Activated naive CD4-positive, alpha-beta T cell treated with anti-CD3 and anti-CD28 coated beads, Interleukin-2, amount 10 ng/mL, durations not matched to agents 7 days and 5 days (primary cell): ENCODE measurements around the gene PUM2.

Experiments
- CTCF ChIA-PET: fragments of 350-600 bp; sonication (Branson Sonifier 250); formaldehyde crosslinking; loops from one replicate; lab custom pipeline; 2021; ENCODE audit warnings: antibody characterized with exemption; lab: Charles Lee
- DNase-seq: peaks from one replicate; pipeline ENCODE4 v3.0.0-alpha.2; 2020
- H3K27ac Mint-ChIP-seq: one replicate; pipeline ENCODE4 v1.8.0; 2021; ENCODE audit warnings: mild to moderate bottlenecking, moderate library complexity, mixed read lengths
- H3K27me3 Mint-ChIP-seq: one replicate; pipeline ENCODE4 v1.8.0; 2021; ENCODE audit warnings: mild to moderate bottlenecking, mixed read lengths
- H3K36me3 Mint-ChIP-seq: one replicate; pipeline ENCODE4 v1.8.0; 2021; ENCODE audit warnings: mixed read lengths
- H3K4me1 Mint-ChIP-seq: one replicate; pipeline ENCODE4 v1.8.0; 2021; ENCODE audit warnings: mixed read lengths
- H3K4me3 Mint-ChIP-seq: one replicate; pipeline ENCODE4 v1.8.0; 2021; ENCODE audit warnings: mild to moderate bottlenecking, moderate library complexity, mixed read lengths
- H3K9me3 Mint-ChIP-seq: one replicate; pipeline ENCODE4 v1.8.0; 2021; ENCODE audit warnings: mixed read lengths

PUM2 gene

GRCh38 chr2:20350753-20351554 is at the start of gene PUM2:
TSS of gene PUM2 (minus strand) at chr2:20350844. CDS start at chr2:20327360, 23,484 bp downstream.
- no peak within 1 kb of the TSS for H3K4me3 Mint-ChIP-seq
- H3K9me3 Mint-ChIP-seq = no peaks in the 10 kb centered on the region
- no peaks in the 10 kb centered on the region for H3K27me3 Mint-ChIP-seq
- H3K27ac Mint-ChIP-seq = no peak within 1 kb of the TSS
- H3K36me3 Mint-ChIP-seq = peaks cover 26% of the 10 kb centered on the region
- peaks cover 33% of the 10 kb centered on the region for H3K4me1 Mint-ChIP-seq
- CTCF ChIA-PET = interaction anchor here (0.9 to 1.8 kb wide), 5 partner anchors 9 to 93 kb away, joined by 3 to 5 read pairs (median 4); no protein-coding TSS in a partner anchor
- peak; percentile 95 for DNase-seq

- Mint-ChIP-seq H3K4me1 (no peaks in the 10 kb centered on the region), H3K27me3 (peaks cover 46% of the 10 kb centered on the region), H3K9me3 (no peaks in the 10 kb centered on the region), H3K4me3 (no peak overlapping the region), H3K27ac (no peak overlapping the region), H3K36me3 (no peaks in the 10 kb centered on the region)
- no peak for DNase-seq
- CTCF ChIA-PET = interaction anchor here (0.8 to 7.5 kb wide), 2 partner anchors 11 to 24 kb away, joined by 3 to 38 read pairs; no protein-coding TSS in a partner anchor
These were observed 49.7 kb upstream of the PUM2 start for GRCh38 chr2:20400306-20400705.

GRCh38 chr2:20398956-20399567 is 48.4 kb upstream of the PUM2 start:
- H3K36me3 Mint-ChIP-seq = no peaks in the 10 kb centered on the region
- H3K27ac Mint-ChIP-seq = no peak overlapping the region
- H3K9me3 Mint-ChIP-seq = no peaks in the 10 kb centered on the region
- CTCF ChIA-PET = interaction anchor here (7.5 kb wide), 1 partner anchor 12 kb away, joined by 38 read pairs; no protein-coding TSS in a partner anchor
- peaks cover 41% of the 10 kb centered on the region for H3K27me3 Mint-ChIP-seq
- no peak overlapping the region for H3K4me3 Mint-ChIP-seq
- DNase-seq = no peak
- no peaks in the 10 kb centered on the region for H3K4me1 Mint-ChIP-seq

GRCh38 chr2:20397811-20398447 is 47.3 kb upstream of the PUM2 start:
- H3K4me1 Mint-ChIP-seq = no peaks in the 10 kb centered on the region
- H3K9me3 Mint-ChIP-seq = no peaks in the 10 kb centered on the region
- H3K36me3 Mint-ChIP-seq = no peaks in the 10 kb centered on the region
- H3K4me3 Mint-ChIP-seq = no peak overlapping the region
- CTCF ChIA-PET = interaction anchor here (0.9 to 7.5 kb wide), 3 partner anchors 9 to 43 kb away, joined by 5 to 38 read pairs (median 6); no protein-coding TSS in a partner anchor
- no peak overlapping the region for H3K27ac Mint-ChIP-seq
- no peak for DNase-seq
- H3K27me3 Mint-ChIP-seq = peaks cover 41% of the 10 kb centered on the region

GRCh38 chr2:20396356-20397000 is 45.8 kb upstream of the PUM2 start:
- CTCF ChIA-PET = interaction anchor here (0.8 to 7.5 kb wide), 4 partner anchors 15 to 246 kb away, joined by 3 to 38 read pairs (median 4); no protein-coding TSS in a partner anchor
- H3K27me3 Mint-ChIP-seq = peaks cover 51% of the 10 kb centered on the region
- no peaks in the 10 kb centered on the region for H3K4me1 Mint-ChIP-seq
- H3K4me3 Mint-ChIP-seq = no peak overlapping the region
- H3K27ac Mint-ChIP-seq = no peak overlapping the region
- DNase-seq = no peak
- H3K36me3 Mint-ChIP-seq = no peaks in the 10 kb centered on the region
- no peaks in the 10 kb centered on the region for H3K9me3 Mint-ChIP-seq

- Mint-ChIP-seq H3K4me3 (no peak overlapping the region), H3K9me3 (no peaks in the 10 kb centered on the region), H3K27me3 (peaks cover 57% of the 10 kb centered on the region), H3K36me3 (no peaks in the 10 kb centered on the region), H3K27ac (no peak overlapping the region), H3K4me1 (no peaks in the 10 kb centered on the region)
- CTCF ChIA-PET = no interaction called here
- no peak for DNase-seq
These were observed 43.3 kb upstream of the PUM2 start for GRCh38 chr2:20393986-20394385.

GRCh38 chr2:20391951-20392699 is 41.5 kb upstream of the PUM2 start:
- no peaks in the 10 kb centered on the region for H3K9me3 Mint-ChIP-seq
- H3K27me3 Mint-ChIP-seq = peaks cover 50% of the 10 kb centered on the region
- no peaks in the 10 kb centered on the region for H3K36me3 Mint-ChIP-seq
- no peaks in the 10 kb centered on the region for H3K4me1 Mint-ChIP-seq
- H3K4me3 Mint-ChIP-seq = no peak overlapping the region
- H3K27ac Mint-ChIP-seq = no peak overlapping the region
- CTCF ChIA-PET = interaction anchor here (1.7 kb wide), 1 partner anchor 19 kb away, joined by 4 read pairs; no protein-coding TSS in a partner anchor
- DNase-seq = no peak

GRCh38 chr2:20390524-20391123 is 40.0 kb upstream of the PUM2 start:
- Mint-ChIP-seq H3K27me3 (peaks cover 37% of the 10 kb centered on the region), H3K4me3 (no peak overlapping the region), H3K4me1 (no peaks in the 10 kb centered on the region), H3K36me3 (no peaks in the 10 kb centered on the region), H3K9me3 (no peaks in the 10 kb centered on the region), H3K27ac (no peak overlapping the region)
- no peak for DNase-seq
- CTCF ChIA-PET = interaction anchor here (1.7 kb wide), 1 partner anchor 21 kb away, joined by 4 read pairs; no protein-coding TSS in a partner anchor

GRCh38 chr2:20384953-20385352 is 34.3 kb upstream of the PUM2 start:
- H3K36me3 Mint-ChIP-seq = no peaks in the 10 kb centered on the region
- H3K27me3 Mint-ChIP-seq = peaks cover 12% of the 10 kb centered on the region
- H3K4me3 Mint-ChIP-seq = no peak overlapping the region
- no peaks in the 10 kb centered on the region for H3K9me3 Mint-ChIP-seq
- no peak for DNase-seq
- peaks cover 3% of the 10 kb centered on the region for H3K4me1 Mint-ChIP-seq
- H3K27ac Mint-ChIP-seq = no peak overlapping the region
- CTCF ChIA-PET = interaction anchor here (1.1 to 2.0 kb wide), 3 partner anchors 25 to 59 kb away, joined by 3 to 10 read pairs (median 8); no protein-coding TSS in a partner anchor

GRCh38 chr2:20382965-20383810 is 32.5 kb upstream of the PUM2 start:
- no peaks in the 10 kb centered on the region for H3K36me3 Mint-ChIP-seq
- H3K27me3 Mint-ChIP-seq = peaks cover 18% of the 10 kb centered on the region
- CTCF ChIA-PET = interaction anchor here (0.8 to 1.9 kb wide), 4 partner anchors 28 to 57 kb away, joined by 3 to 6 read pairs (median 3); no protein-coding TSS in a partner anchor
- DNase-seq = no peak
- H3K27ac Mint-ChIP-seq = no peak overlapping the region
- no peaks in the 10 kb centered on the region for H3K9me3 Mint-ChIP-seq
- peaks cover 3% of the 10 kb centered on the region for H3K4me1 Mint-ChIP-seq
- no peak overlapping the region for H3K4me3 Mint-ChIP-seq

GRCh38 chr2:20381457-20381856 is 30.8 kb upstream of the PUM2 start:
- H3K9me3 Mint-ChIP-seq = no peaks in the 10 kb centered on the region
- no peak overlapping the region for H3K27ac Mint-ChIP-seq
- CTCF ChIA-PET = interaction anchor here (1.1 to 1.2 kb wide), 3 partner anchors 10 to 55 kb away, joined by 3 to 6 read pairs (median 3); no protein-coding TSS in a partner anchor
- peaks cover 30% of the 10 kb centered on the region for H3K27me3 Mint-ChIP-seq
- H3K4me3 Mint-ChIP-seq = no peak overlapping the region
- no peaks in the 10 kb centered on the region for H3K36me3 Mint-ChIP-seq
- H3K4me1 Mint-ChIP-seq = peaks cover 3% of the 10 kb centered on the region
- no peak for DNase-seq
